Uterus (tissue), 4 donors: Measurements from ENCODE around the gene ACBD5. TPM values are rescaled to one million over a fixed set of nuclear protein-coding genes. Genes with fewer than 3 reads are reported as not detected.
A peak's percentile ranks its signal among the peaks of the same experiment; 100 is the strongest.
"Not testable (repeated sequence)": the region's sequence is repeated elsewhere in the genome, so short reads cannot be mapped to it uniquely, and the experiment has no call there.

ENCODE experiments used
- DNase-seq, 2 donors: peaks; one replicate each; pipeline ENCODE4 v3.0.0-alpha.2; 2019 to 2020
- H3K27ac ChIP-seq, 2 donors: fragments of 200-600 bp; sonication (generic); 1 replicate in 1 of 2; 2 replicates in 1 of 2; pipeline ENCODE4 v1.5.1; 2016 to 2018
- H3K27me3 ChIP-seq, 2 donors: fragments of 200-600 bp; sonication (generic); one replicate each; pipeline ENCODE4 v1.5.1; 2018 to 2019; ENCODE audit warnings: control low read depth in 1 of 2
- H3K36me3 ChIP-seq, 2 donors: fragments of 200-600 bp; sonication (generic); one replicate each; pipeline ENCODE4 v1.5.1; 2019; ENCODE audit warnings: control low read depth in 1 of 2
- H3K4me1 ChIP-seq, 2 donors: fragments of 200-600 bp; sonication (generic); one replicate each; pipeline ENCODE4 v1.5.1; 2018 to 2019; ENCODE audit warnings: control low read depth in 1 of 2
- H3K4me3 ChIP-seq, 2 donors: fragments of 200-600 bp; sonication (generic); 1 replicate in 1 of 2; 2 replicates in 1 of 2; pipeline ENCODE4 v1.5.1; 2018 to 2019; ENCODE audit warnings: mild to moderate bottlenecking in 1 of 2
- H3K9me3 ChIP-seq, 2 donors: fragments of 200-600 bp; sonication (generic); one replicate each; pipeline ENCODE4 v1.5.1; 2019; ENCODE audit warnings: control low read depth in 1 of 2
- CTCF ChIP-seq, 4 experiments: fragments of 200-600 bp in 2 of 4; fragments of 450-650 bp in 2 of 4; sonication (generic) in 2 of 4; IDR thresholded peaks; one replicate each; pipeline ENCODE4 v1.5.1; 2016 to 2019; ENCODE audit warnings: antibody characterized with exemption in 4 of 4, mild to moderate bottlenecking in 2 of 4, moderate library complexity in 1 of 4
- POLR2A ChIP-seq, 2 donors: fragments of 450-650 bp; IDR thresholded peaks; one replicate each; pipeline ENCODE4 v1.6.1; 2016; ENCODE audit warnings: antibody characterized with exemption in 2 of 2, mild to moderate bottlenecking in 1 of 2, moderate library complexity in 1 of 2
- intact Hi-C: fragments of 100-400 bp; cut with DNase I; formaldehyde crosslinking; loops from one replicate; pipeline ENCODE4 v1.15.1; 2023; ENCODE audit warnings: low total_unique reads
- total RNA-seq, 4 donors: library from RNA; depleted of rRNA in 3 of 4; stranded (reverse); fragments of >200 nt in 3 of 4; gene quantifications; one replicate each; pipeline versions ENCODE4 v1.1.0 to v1.2.4, GENCODE V29; 2014 to 2023
- donor health status: DM: yes; HTN: yes; CAD: no.

The ACBD5 gene
- total RNA-seq, 4 donors from 2014 or later: 12.8 to 27.0 (median 17.6) TPM

- no peaks in the 10 kb centered on the region for H3K9me3 ChIP-seq
- TF ChIP-seq POLR2A (IDR thresholded peaks at IDR 0.05): no peak
- TF ChIP-seq CTCF (IDR thresholded peaks at IDR 0.05): no peak
These were observed 51.7 kb downstream of the ACBD5 start for GRCh38 chr10:27188897-27189296.

GRCh38 chr10:27188259-27188658 lies 52.3 kb downstream of the ACBD5 start:
- Histone ChIP-seq H3K4me3 (no peak overlapping the region), H3K4me1 (no peaks in the 10 kb centered on the region), H3K36me3 (no peaks in the 10 kb centered on the region), H3K9me3 (no peaks in the 10 kb centered on the region), H3K27me3 (no peaks in the 10 kb centered on the region), H3K27ac (no peak overlapping the region)
- intact Hi-C loops: no loop called here
- TF ChIP-seq CTCF (IDR thresholded peaks at IDR 0.05) (no peak), POLR2A (IDR thresholded peaks at IDR 0.05) (no peak)
- no peak for DNase-seq

More at GRCh38 chr10:27188897-27189296, 51.7 kb downstream of the ACBD5 start:
- intact Hi-C loops: no loop called here
- Histone ChIP-seq H3K27me3 (no peaks in the 10 kb centered on the region), H3K36me3 (no peaks in the 10 kb centered on the region), H3K4me3 (no peak overlapping the region), H3K4me1 (no peaks in the 10 kb centered on the region), H3K27ac (no peak overlapping the region)
- no peak for DNase-seq

- Histone ChIP-seq H3K27me3 (no peaks in the 10 kb centered on the region), H3K4me3 (no peak overlapping the region), H3K4me1 (no peaks in the 10 kb centered on the region), H3K27ac (no peak overlapping the region), H3K9me3 (no peaks in the 10 kb centered on the region), H3K36me3 (no peaks in the 10 kb centered on the region)
- intact Hi-C loops: no loop called here
- TF ChIP-seq CTCF (IDR thresholded peaks at IDR 0.05) (no peak), POLR2A (IDR thresholded peaks at IDR 0.05) (no peak)
- DNase-seq: no peak
These were observed 70.7 kb downstream of the ACBD5 start for GRCh38 chr10:27169849-27170248.

- no peak for DNase-seq
- Histone ChIP-seq H3K36me3 (no peaks in the 10 kb centered on the region), H3K27ac (no peak overlapping the region), H3K27me3 (no peaks in the 10 kb centered on the region), H3K4me1 (no peaks in the 10 kb centered on the region), H3K4me3 (no peak overlapping the region), H3K9me3 (no peaks in the 10 kb centered on the region)
- TF ChIP-seq CTCF (IDR thresholded peaks at IDR 0.05) (no peak), POLR2A (IDR thresholded peaks at IDR 0.05) (no peak)
- intact Hi-C loops: no loop called here
These were observed 82.2 kb downstream of the ACBD5 start for GRCh38 chr10:27158421-27158820.

- intact Hi-C loops: no loop called here
- Histone ChIP-seq H3K4me1 (peaks cover 0 to 7% of the 10 kb centered on the region in 2 donors), H3K27me3 (no peaks in the 10 kb centered on the region), H3K36me3 (no peaks in the 10 kb centered on the region), H3K27ac (no peak overlapping the region), H3K4me3 (no peak overlapping the region), H3K9me3 (no peaks in the 10 kb centered on the region)
- TF ChIP-seq POLR2A (IDR thresholded peaks at IDR 0.05): no peak
- TF ChIP-seq CTCF (IDR thresholded peaks at IDR 0.05): no peak
- no peak for DNase-seq
These were observed 83.4 kb downstream of the ACBD5 start for GRCh38 chr10:27157150-27157549.

- intact Hi-C loops, H3K36me3 ChIP-seq, H3K27me3 ChIP-seq, H3K4me1 ChIP-seq, DNase-seq, H3K9me3 ChIP-seq: not testable (repeated sequence)
- peak overlapping the region in 1 of 2 donors; percentile 93 for H3K4me3 ChIP-seq
- H3K27ac ChIP-seq: peak overlapping the region; percentile 98 to 99
These were observed 84.0 kb downstream of the ACBD5 start for GRCh38 chr10:27156566-27156965.
